ENCODE measurements around the gene RECQL5.
A peak's percentile ranks its signal among the peaks of the same experiment; 100 is the strongest.

Gene RECQL5

GRCh38 chr17:75666959-75667790 lies at the start of gene RECQL5, which contains the start of gene SAP30BP:
RECQL5 (minus strand) TSS chr17:75667154; CDS start chr17:75666557, 597 bp downstream.
SAP30BP (plus strand) TSS chr17:75667338; CDS start chr17:75667373, 35 bp downstream.
- DNase-seq (ENCODE audit: low spot score): peak; percentile 90

- no peak for DNase-seq (ENCODE audit: low spot score)
These were observed 45.5 kb upstream of the RECQL5 start for GRCh38 chr17:75712446-75712845.

- DNase-seq (ENCODE audit: low spot score): no peak
These were observed 40.2 kb upstream of the RECQL5 start for GRCh38 chr17:75707079-75707571.

GRCh38 chr17:75706042-75706728 lies 39.2 kb upstream of the RECQL5 start:
- no peak for DNase-seq (ENCODE audit: low spot score)

GRCh38 chr17:75704963-75705875 lies 38.3 kb upstream of the RECQL5 start:
- no peak for DNase-seq (ENCODE audit: low spot score)

- no peak for DNase-seq (ENCODE audit: low spot score)
These were observed 36.6 kb upstream of the RECQL5 start for GRCh38 chr17:75703591-75703990.

GRCh38 chr17:75703191-75703590 lies 36.2 kb upstream of the RECQL5 start:
- DNase-seq (ENCODE audit: low spot score): no peak

- DNase-seq (ENCODE audit: low spot score): no peak
These were observed 34.3 kb upstream of the RECQL5 start for GRCh38 chr17:75701288-75701687.

GRCh38 chr17:75698659-75699058 lies 31.7 kb upstream of the RECQL5 start:
- no peak for DNase-seq (ENCODE audit: low spot score)

- DNase-seq (ENCODE audit: low spot score): no peak
These were observed 30.8 kb upstream of the RECQL5 start for GRCh38 chr17:75697651-75698291.

- no peak for DNase-seq (ENCODE audit: low spot score)
These were observed 28.9 kb upstream of the RECQL5 start for GRCh38 chr17:75695830-75696271.

- no peak for DNase-seq (ENCODE audit: low spot score)
These were observed 28.3 kb upstream of the RECQL5 start for GRCh38 chr17:75695141-75695829.

GRCh38 chr17:75694536-75694935 lies 27.6 kb upstream of the RECQL5 start:
- DNase-seq (ENCODE audit: low spot score): no peak

GRCh38 chr17:75693500-75694481 lies 26.8 kb upstream of the RECQL5 start:
- DNase-seq (ENCODE audit: low spot score): peak; percentile 48

GRCh38 chr17:75692976-75693375 lies 26.0 kb upstream of the RECQL5 start:
- no peak for DNase-seq (ENCODE audit: low spot score)

GRCh38 chr17:75691801-75692626 lies 25.1 kb upstream of the RECQL5 start:
- no peak for DNase-seq (ENCODE audit: low spot score)

- no peak for DNase-seq (ENCODE audit: low spot score)
These were observed 24.4 kb upstream of the RECQL5 start for GRCh38 chr17:75691371-75691791.

GRCh38 chr17:75689441-75689873 lies 22.5 kb upstream of the RECQL5 start:
- DNase-seq (ENCODE audit: low spot score): no peak
